Esophagus (tissue), 2 donors: ENCODE data around the gene NDRG4. TPM values are rescaled to one million over a fixed set of nuclear protein-coding genes. Genes with fewer than 3 reads are reported as not detected.

ENCODE experiments used
- H3K27ac ChIP-seq, 2 donors: one replicate each; pipeline ENCODE4 v1.5.1; 2013; ENCODE audit warnings: low read depth in 2 of 2, mild to moderate bottlenecking in 2 of 2, inconsistent platforms in 1 of 2, low read length in 1 of 2, moderate library complexity in 1 of 2
- H3K27me3 ChIP-seq, 2 donors: one replicate each; pipeline ENCODE4 v1.6.1; 2013; ENCODE audit warnings: low read length in 2 of 2, control low read depth in 1 of 2, mild to moderate bottlenecking in 1 of 2; ENCODE audit not compliant: insufficient read depth in 2 of 2, control insufficient read depth in 1 of 2
- H3K36me3 ChIP-seq, 2 donors: one replicate each; pipeline ENCODE4 v1.6.1; 2013; ENCODE audit warnings: low read length in 1 of 2; ENCODE audit not compliant: control insufficient read depth in 2 of 2, insufficient read depth in 2 of 2
- H3K4me1 ChIP-seq, 2 donors: one replicate each; pipeline ENCODE4 v1.6.1; 2013; ENCODE audit warnings: low read length in 1 of 2; ENCODE audit not compliant: control insufficient read depth in 2 of 2, insufficient read depth in 2 of 2
- H3K4me3 ChIP-seq, 2 donors: one replicate each; pipeline ENCODE4 v1.5.1; 2013; ENCODE audit warnings: low read length in 2 of 2, mild to moderate bottlenecking in 2 of 2, low read depth in 1 of 2, moderate library complexity in 1 of 2
- H3K9me3 ChIP-seq, 2 donors: one replicate each; pipeline ENCODE4 v1.6.1; 2013; ENCODE audit warnings: mild to moderate bottlenecking in 2 of 2, low read depth in 1 of 2, low read length in 1 of 2, moderate library complexity in 1 of 2; ENCODE audit not compliant: control insufficient read depth in 2 of 2, insufficient read depth in 1 of 2
- WGBS, 2 donors: extraction: QIAGEN DNeasy Blood & Tissue Kit; methylation state at CpG; one replicate each; pipeline ENCODE4 v1.1.7; 2013; 5-methylcytosine and 5-hydroxymethylcytosine counted together
- polyA plus RNA-seq, 2 donors: library from polyadenylated mRNA; stranded (reverse); fragments of 200-250 nt; gene quantifications; one replicate each; pipeline ENCODE4 v1.2.3, GENCODE V29; 2013
- donor health status: healthy with polysubstance abuse.
- donor health status: Bipolar disorder and iron deficiency.

NDRG4 gene, protein sequence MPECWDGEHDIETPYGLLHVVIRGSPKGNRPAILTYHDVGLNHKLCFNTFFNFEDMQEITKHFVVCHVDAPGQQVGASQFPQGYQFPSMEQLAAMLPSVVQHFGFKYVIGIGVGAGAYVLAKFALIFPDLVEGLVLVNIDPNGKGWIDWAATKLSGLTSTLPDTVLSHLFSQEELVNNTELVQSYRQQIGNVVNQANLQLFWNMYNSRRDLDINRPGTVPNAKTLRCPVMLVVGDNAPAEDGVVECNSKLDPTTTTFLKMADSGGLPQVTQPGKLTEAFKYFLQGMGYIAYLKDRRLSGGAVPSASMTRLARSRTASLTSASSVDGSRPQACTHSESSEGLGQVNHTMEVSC
- 10 to 100 TPM; 12.0 to 26.9 TPM for polyA plus RNA-seq

GRCh38 chr16:58499615-58500351 lies at the start of gene NDRG4:
TSS of gene NDRG4 (plus strand) at chr16:58500143. CDS start at chr16:58500249, 106 bp downstream.
- peaks cover 0 to 4% of the 10 kb centered on the region in 2 donors for H3K36me3 ChIP-seq
- peaks cover 0 to 2% of the 10 kb centered on the region in 2 donors for H3K27me3 ChIP-seq
- peaks cover 13 to 18% of the 10 kb centered on the region in 2 donors for H3K4me1 ChIP-seq
- 34 to 36% methylated on average over 23 to 24 of the region's 24 CpGs for WGBS, 2 donors
- no peak within 1 kb of the TSS for H3K27ac ChIP-seq
- H3K4me3 ChIP-seq, result peak within 1 kb of the TSS; percentile 22 to 27
- no peaks in the 10 kb centered on the region for H3K9me3 ChIP-seq

GRCh38 chr16:58450590-58450989 lies 49.4 kb upstream of the NDRG4 start:
- no peaks in the 10 kb centered on the region for H3K4me1 ChIP-seq
- no peak overlapping the region for H3K4me3 ChIP-seq
- no peaks in the 10 kb centered on the region for H3K36me3 ChIP-seq
- H3K27ac ChIP-seq, result no peak overlapping the region
- no peaks in the 10 kb centered on the region for H3K27me3 ChIP-seq
- no peaks in the 10 kb centered on the region for H3K9me3 ChIP-seq
- 84 to 86% methylated on average over 7 of the region's 7 CpGs for WGBS, 2 donors

DNA sequence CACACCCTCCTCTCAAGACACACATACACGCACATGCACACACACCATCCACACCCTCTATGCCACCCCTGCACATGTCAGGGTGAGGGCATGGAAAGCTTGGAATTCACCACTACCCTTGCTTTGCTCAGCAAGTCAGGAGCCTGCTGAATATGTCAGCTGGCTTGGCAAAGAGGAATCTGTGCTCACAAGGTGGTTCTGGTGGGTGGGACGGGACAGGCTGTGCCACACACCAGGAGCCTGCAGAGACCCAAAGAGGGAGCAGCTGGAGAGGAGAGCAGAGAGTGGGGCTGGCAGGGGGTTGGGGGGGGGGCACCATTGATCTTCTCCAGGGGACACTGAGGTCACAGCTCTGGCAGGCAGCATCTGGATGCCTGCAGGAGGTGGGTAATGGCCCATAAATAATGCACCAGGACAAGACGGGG lies 48.7 kb upstream of the NDRG4 start:
- peak overlapping the region in 1 of 2 donors; percentile 71 for H3K27ac ChIP-seq
- no peaks in the 10 kb centered on the region for H3K9me3 ChIP-seq
- H3K36me3 ChIP-seq, result no peaks in the 10 kb centered on the region
- H3K4me3 ChIP-seq, result no peak overlapping the region
- WGBS, 2 donors, result 68 to 72% methylated on average over 3 of the region's 3 CpGs
- H3K27me3 ChIP-seq, result no peaks in the 10 kb centered on the region
- no peaks in the 10 kb centered on the region for H3K4me1 ChIP-seq

DNA sequence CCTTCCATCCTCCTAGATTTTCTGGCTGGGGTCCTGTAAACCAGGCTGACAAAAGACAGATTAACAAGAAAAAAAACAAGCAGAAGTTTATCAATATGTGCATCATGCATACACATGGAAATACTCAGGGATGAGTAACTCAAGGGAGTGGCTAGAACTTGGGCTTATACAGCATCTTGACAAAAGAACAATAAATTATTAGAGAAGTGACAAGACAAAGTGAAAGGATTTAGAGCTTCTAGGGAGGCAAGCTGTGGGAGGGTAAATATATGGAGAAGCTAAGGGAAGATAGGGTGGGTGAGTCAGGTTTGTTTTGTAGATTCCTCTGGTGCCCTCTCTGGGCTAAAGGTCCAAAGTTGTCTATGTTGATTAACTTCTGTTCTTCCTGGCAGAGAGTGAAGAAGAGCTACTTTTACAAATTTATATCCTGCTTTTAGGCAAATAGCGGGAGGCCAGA lies 48.0 kb upstream of the NDRG4 start:
- Histone ChIP-seq H3K27ac (no peak overlapping the region), H3K36me3 (no peaks in the 10 kb centered on the region), H3K4me1 (no peaks in the 10 kb centered on the region), H3K9me3 (no peaks in the 10 kb centered on the region), H3K27me3 (no peaks in the 10 kb centered on the region), H3K4me3 (no peak overlapping the region)
- WGBS, 2 donors, result 77 to 80% methylated on average over 1 of the region's 1 CpG

- Histone ChIP-seq H3K9me3 (no peaks in the 10 kb centered on the region), H3K27me3 (no peaks in the 10 kb centered on the region), H3K36me3 (no peaks in the 10 kb centered on the region), H3K27ac (no peak overlapping the region), H3K4me1 (no peaks in the 10 kb centered on the region), H3K4me3 (no peak overlapping the region)
- 87 to 89% methylated on average over 3 of the region's 3 CpGs for WGBS, 2 donors
These were observed 47.3 kb upstream of the NDRG4 start for GRCh38 chr16:58452640-58453039.

GRCh38 chr16:58454178-58454577 lies 45.8 kb upstream of the NDRG4 start:
- Histone ChIP-seq H3K36me3 (no peaks in the 10 kb centered on the region), H3K27me3 (no peaks in the 10 kb centered on the region), H3K4me3 (no peak overlapping the region), H3K27ac (no peak overlapping the region), H3K9me3 (no peaks in the 10 kb centered on the region), H3K4me1 (no peaks in the 10 kb centered on the region)
- 79 to 85% methylated on average over 2 of the region's 2 CpGs for WGBS, 2 donors

GRCh38 chr16:58454856-58455255 lies 45.1 kb upstream of the NDRG4 start:
- no peaks in the 10 kb centered on the region for H3K9me3 ChIP-seq
- H3K36me3 ChIP-seq, result no peaks in the 10 kb centered on the region
- H3K4me1 ChIP-seq, result no peaks in the 10 kb centered on the region
- H3K27me3 ChIP-seq, result no peaks in the 10 kb centered on the region
- 84 to 86% methylated on average over 5 of the region's 5 CpGs for WGBS, 2 donors
- H3K27ac ChIP-seq, result no peak overlapping the region
- H3K4me3 ChIP-seq, result no peak overlapping the region

- H3K4me3 ChIP-seq, result no peak overlapping the region
- H3K27me3 ChIP-seq, result no peaks in the 10 kb centered on the region
- 72 to 74% methylated on average over 2 of the region's 2 CpGs for WGBS, 2 donors
- H3K27ac ChIP-seq, result no peak overlapping the region
- H3K36me3 ChIP-seq, result no peaks in the 10 kb centered on the region
- H3K4me1 ChIP-seq, result no peaks in the 10 kb centered on the region
- H3K9me3 ChIP-seq, result no peaks in the 10 kb centered on the region
These were observed 44.2 kb upstream of the NDRG4 start for GRCh38 chr16:58455750-58456149.

GRCh38 chr16:58456193-58456592 lies 43.8 kb upstream of the NDRG4 start:
- H3K27ac ChIP-seq, result no peak overlapping the region
- H3K36me3 ChIP-seq, result no peaks in the 10 kb centered on the region
- H3K4me1 ChIP-seq, result no peaks in the 10 kb centered on the region
- H3K27me3 ChIP-seq, result no peaks in the 10 kb centered on the region
- no peak overlapping the region for H3K4me3 ChIP-seq
- WGBS, 2 donors, result 46 to 66% methylated on average over 3 of the region's 3 CpGs
- H3K9me3 ChIP-seq, result no peaks in the 10 kb centered on the region
